CD1c-positive myeloid dendritic cell (primary cell): ENCODE results near the gene MGA.

Experiments
- DNase-seq: peaks from one replicate; pipeline ENCODE4 v3.0.0-alpha.2; 2016; ENCODE audit errors: extremely low spot score

The MGA gene

GRCh38 chr15:41658689-41659088, 1.5 kb upstream of the MGA start:
- DNase-seq = no peak

DNA sequence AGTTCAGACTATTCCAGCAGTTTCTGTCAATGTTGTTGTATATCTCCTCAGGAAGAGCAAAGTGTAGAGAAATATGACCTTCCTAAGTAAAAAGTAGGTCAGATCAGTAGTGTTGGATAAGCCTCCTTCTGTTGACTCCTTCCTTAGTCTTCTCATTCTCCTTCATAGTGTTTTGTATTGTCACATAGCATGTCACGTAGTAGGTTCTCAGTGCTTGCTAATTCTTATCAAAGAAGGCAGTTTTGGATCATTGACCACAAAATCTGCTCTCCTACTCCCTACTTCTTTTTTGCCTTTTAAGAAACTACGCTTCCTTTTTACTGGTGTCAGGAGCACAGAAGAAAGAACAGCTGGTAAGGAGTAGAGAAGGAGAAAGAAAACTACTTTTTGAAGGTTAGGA, 1.0 kb upstream of the MGA start:
- no peak for DNase-seq

DNA sequence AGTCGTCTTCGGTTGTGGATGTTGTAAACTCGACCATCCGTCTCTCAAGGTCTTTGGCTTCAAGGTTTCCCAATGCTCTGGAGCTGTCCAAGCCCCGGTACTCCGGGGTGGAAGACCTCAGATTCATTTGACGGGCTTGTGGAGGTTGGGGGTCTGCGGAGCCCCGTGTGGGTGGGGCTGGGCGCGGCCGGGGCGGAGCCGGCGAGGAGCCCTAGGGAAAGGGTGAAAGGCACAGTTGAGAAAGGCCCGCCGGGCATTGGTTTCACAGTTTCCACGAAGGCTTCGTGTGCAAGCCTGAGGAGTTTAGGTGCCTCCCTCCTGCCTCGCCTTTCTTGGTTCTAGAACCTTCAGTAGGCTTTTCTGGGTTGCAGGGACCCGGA, 360 bp upstream of the MGA start:
- DNase-seq = no peak

DNA sequence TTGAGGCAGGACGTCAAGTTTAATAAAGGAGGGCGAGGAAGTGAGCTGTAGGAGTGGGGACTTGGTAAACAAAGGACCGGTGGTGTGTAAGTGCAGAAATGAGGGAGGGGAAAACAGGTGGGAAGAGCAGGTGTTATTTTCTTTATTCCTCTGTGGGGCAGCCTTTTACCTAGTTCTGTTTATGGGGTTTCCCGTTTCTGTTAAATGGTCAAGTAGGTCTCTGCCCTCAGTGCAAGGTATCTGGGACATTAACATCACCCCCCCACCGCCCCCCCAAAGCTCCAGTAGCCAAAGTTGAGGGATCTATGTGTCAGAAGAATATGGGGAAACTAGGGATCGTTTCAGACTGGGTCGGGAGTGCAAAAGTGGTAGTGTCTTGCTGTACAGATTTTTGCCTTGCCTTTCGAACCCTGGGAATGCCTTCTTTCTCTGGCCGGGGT, 893 bp downstream of the MGA start:
- no peak for DNase-seq

GRCh38 chr15:41661518-41662225, 1.5 kb downstream of the MGA start:
- peak; percentile 85 for DNase-seq

- no peak for DNase-seq
Observed at GRCh38 chr15:41666353-41666920, 6.2 kb downstream of the MGA start.

DNA sequence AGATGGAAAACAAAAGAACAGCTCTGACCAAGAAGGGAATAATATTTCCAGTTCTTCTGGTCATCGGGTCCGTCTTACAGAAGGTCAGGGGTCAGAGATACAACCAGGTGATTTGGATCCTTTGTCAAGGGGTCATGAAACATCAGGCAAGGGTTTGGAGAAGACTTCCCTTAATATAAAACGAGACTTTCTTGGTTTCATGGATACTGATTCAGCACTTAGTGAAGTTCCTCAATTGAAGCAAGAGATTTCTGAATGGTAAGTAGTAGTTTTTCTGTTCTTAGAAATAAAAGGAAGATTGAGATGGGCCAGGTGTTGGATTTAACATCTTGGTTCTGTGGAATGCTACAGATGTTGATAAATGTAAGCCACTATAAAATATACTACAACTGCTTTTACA, 9.5 kb downstream of the MGA start:
- DNase-seq = peak; percentile 45

DNA sequence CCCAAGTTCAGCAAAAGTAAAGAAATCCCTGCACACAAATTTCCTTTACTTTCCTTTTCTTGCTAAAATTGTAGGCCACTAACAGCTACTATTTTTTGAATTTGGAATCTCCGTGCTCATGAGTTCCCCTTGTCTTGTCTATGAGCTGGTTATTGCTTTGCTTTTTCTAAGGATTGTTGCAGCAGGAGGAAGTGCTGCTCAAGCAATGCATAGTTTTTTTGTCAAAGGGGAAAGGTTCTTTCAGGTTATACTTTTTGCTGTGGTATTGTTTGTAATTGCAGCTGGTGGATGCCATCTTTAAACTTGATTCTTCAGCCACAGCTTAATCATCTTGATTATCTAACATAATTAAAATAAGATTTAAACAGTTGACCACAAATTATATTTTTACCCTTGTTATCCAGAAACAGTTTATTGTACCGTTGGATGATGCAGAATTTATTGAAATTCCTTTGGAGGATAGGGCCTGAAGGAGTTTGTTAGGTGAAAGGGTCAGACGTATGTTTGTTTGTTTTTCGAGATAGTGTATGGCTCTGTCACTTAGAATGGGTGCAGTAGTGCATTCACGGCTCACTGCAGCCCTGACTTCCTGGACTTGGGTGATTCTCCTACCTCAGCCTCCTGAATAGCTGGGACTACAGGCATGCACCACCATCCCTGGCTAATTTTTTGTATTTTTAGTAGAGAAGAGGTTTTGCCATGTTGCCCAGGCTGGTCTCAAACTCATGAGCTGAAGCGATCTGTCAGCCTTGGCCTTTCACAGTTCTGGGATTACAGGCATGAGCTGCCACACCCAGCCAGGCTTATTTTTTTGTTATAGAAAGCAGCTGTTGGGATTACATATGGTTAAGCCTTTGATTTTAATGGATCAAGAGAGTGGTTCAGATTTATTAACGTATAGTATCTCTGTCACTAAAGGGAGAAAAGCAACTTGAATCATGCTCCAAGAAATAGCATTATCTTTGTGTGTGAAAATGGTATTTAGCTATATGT, 11.7 kb downstream of the MGA start:
- no peak for DNase-seq

- DNase-seq = no peak
Observed at GRCh38 chr15:41675337-41675736, 15.1 kb downstream of the MGA start.

DNA sequence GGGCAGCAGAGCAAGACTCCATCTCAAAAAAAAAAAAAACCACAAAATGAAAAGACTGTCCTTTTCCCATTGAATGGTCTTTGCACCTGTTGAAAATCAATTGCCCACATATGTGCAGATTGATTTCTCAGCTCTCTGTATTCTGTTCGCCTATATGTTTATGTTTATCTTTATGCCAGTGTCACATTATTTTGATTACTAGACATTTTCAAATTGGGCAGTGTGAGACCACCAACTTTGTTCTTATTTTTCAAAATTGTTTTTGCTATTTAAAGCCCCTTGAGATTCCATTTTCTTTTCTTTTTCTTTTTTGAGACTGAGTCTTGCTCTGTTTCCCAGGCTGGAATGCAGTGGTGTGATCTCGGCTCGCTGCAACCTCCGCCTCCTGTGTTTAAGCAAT, 18.5 kb downstream of the MGA start:
- no peak for DNase-seq

DNA sequence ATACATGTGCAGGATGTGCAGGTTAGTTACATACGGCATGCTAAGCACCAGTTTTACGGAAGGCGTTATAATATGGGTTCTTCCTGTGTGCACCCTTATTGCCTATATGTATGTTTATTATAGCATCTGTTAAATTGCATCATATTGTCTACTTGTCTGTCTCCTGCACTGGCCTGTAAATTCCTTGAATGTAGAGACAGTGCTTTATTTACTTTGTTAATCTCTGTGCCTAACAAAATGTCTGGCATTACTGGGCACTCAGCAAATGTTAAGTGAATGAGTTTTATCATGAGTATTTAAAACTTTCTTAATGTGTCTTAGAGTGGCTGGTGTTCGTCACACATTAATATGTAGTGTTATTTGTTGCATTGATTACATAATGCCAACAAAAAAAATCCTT, 23.8 kb downstream of the MGA start:
- DNase-seq = no peak

DNA sequence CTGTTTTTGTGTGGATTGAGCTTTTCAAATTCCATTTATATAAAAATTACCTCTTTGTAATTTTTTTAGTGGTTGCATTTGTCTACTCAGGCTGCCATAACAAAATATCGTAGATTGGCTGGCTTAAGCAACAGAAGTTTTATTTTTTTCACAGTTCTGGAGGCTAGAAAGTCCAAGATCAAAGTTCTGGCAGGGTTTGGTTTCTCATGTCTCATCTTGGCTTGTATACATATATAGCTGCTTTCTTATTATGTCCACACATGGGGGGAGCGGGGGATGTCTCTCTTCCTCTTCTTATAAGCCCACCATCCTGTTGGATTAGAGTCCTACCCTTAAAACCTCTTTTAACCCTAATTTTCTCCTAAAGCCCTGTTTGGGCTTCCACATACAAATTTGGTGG, 28.5 kb downstream of the MGA start:
- no peak for DNase-seq

DNA sequence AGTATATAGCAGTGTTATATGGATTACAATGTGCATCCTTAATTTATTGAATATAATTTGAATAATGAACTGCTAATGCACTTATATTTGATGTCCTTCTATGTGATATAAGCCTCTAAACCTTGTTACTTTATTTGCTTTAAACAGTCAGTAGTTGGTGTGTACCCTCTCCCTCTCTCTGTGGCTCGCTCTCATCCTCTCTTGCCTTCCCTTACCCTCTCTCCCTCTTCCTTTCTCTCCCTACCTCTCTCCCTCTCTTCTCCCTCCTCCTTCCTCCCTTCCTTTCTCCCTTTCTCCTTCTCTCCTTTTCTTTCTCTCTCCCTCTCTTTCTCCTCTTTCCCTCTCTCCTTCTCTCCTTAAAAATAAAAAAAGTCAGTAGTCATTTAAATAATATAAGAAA, 28.9 kb downstream of the MGA start:
- DNase-seq = no peak

DNA sequence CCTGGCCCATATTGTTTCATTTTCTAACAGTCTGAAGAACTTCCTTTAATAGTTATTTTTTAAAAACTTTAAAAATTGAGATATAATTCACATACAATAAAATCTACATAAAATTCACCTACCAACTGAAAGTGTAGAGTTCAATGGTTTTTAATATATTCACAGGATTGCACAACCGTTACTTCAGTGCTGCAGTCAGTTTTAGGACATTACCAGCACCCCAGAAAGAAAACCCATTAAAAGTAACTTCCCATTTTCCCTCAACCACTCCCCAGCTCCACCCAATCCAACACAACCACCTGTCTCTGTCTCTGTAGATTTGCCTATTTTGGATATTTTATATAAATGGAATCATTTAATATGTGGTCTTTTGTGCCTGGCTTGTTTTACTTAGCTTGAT, 29.6 kb downstream of the MGA start:
- peak; percentile 43 for DNase-seq

- DNase-seq = peak; percentile 9
Observed at GRCh38 chr15:41690636-41691035, 30.4 kb downstream of the MGA start.

DNA sequence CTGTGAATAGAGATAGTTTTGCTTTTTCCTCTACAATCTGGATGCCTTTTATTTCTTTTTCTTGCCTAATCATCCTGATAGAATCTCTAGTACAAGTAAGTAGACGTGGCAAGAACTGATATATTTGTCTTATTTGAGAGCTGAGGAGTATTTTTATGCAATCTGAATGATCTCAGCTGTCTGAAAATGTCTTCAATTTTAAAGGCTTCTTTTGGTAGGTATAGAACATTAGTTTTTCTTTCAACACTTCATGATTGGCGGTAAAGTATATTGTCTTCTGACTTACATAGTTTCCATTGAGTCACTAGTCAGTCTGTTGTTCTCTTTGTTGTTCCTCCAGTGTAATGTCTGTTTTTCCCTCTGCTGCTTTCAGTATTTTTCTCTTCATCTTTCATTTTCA, 31.3 kb downstream of the MGA start:
- DNase-seq = no peak

GRCh38 chr15:41692049-41692448, 31.8 kb downstream of the MGA start:
- no peak for DNase-seq

DNA sequence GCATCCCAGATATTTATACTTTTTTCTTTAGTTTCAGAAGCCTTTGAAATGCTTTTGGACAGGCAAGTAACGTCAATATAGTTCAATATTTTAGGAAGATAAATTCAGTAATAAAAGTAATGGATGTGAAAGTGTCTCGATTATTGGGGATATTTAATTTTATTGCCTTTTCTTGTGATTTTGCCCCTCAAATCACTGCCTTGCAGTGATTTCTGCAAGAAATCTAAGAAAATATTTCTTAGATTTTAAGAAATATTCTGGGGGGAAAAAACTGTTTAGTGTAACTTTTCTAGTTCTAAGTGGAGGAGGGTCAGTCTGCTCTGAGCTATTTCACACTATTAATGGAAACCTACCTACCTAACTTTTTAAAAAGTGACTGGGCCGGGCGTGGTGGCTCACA, 33.6 kb downstream of the MGA start:
- no peak for DNase-seq

GRCh38 chr15:41695750-41696436, 35.7 kb downstream of the MGA start:
- peak; percentile 71 for DNase-seq

DNA sequence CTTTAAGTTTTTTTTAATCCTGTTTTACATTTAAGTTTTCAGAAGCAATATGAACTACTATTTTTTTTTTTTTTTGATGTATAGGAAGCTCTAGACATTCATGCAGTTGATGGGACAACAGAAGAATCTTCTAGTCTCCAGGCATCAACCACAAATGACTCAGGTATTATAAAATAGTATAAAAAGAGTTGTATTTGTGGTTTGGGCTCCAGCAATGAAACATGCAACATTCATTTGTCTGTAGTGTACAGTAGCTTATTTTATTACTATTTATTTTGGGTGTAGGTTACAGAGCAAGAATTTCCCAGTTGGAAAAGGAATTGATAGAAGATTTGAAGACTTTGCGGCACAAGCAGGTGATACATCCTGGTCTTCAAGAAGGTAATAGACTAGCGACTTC, 38.6 kb downstream of the MGA start:
- DNase-seq = no peak

GRCh38 chr15:41703120-41703519, 42.9 kb downstream of the MGA start:
- no peak for DNase-seq

DNA sequence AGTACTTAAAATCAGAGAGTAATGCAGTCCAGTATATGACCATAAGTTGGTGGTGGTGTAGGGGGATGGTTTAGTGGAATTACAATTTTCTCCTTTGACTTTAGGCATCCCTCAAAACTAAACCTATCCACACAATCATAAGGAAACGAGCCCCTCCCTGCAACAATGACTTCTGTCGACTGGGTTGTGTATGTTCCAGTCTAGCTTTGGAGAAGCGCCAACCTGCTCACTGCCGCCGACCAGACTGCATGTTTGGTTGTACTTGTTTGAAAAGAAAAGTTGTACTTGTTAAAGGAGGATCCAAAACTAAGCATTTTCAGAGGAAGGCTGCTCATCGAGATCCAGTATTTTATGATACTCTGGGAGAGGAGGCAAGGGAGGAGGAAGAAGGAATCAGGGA, 52.8 kb downstream of the MGA start:
- DNase-seq = no peak
